ENCODE measurements around the gene PFDN6. TPM values are rescaled to one million over a fixed set of nuclear protein-coding genes. Genes with fewer than 3 reads are reported as not detected.

The PFDN6 gene
- total RNA-seq, 1 donor from 2014 or later = 9.1 TPM

DNA sequence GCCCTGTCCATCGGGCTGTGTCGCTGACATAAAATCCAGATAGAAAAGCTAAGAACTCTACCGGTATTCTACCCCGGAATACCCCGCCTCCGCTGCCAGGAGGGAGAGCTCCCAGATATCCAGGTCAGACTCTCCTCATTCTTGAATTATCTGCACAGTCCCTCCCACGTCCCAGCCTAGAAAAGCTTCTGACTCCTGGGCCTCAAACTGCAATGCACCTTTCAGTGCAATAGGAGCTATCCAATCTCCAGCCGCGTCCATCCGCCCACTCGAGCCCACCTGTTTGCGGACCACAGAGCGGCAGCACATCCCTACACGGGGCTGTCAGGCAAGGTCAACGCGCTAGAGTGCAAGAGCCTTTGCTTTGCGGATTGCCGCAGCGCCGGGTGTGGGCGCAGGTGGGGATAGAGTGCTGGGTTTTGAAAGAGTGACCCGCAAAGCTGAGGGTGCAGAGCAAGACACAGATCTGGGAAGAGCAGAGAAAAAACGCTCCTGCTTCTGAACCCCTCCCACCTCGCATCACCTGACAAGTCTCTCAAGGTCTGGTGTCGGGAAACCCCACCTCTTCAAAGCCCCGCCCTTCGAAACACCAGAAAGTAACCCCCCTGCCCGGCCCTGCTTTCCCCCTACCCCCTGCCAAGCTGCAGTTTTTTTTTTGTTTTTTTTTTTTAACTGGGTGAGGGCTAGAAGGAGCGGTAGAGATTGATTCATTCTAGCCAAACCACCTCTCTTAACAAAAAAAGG, 23.1 kb downstream of the PFDN6 start:
- DNase-seq (ENCODE audit: extremely low spot score in 2 of 2) = peak in 1 of 2 donors; percentile 92

GRCh38 chr6:33313105-33313708, 23.8 kb downstream of the PFDN6 start:
- peak in 1 of 2 donors; percentile 87 for DNase-seq (ENCODE audit: extremely low spot score in 2 of 2)
- peaks cover 54% of the 10 kb centered on the region for H3K4me1 ChIP-seq
- intact Hi-C loops (cut with DNase I) = no loop called here

More for the DNA sequence above, 23.1 kb downstream of the PFDN6 start:
- no peaks in the 10 kb centered on the region for H3K36me3 ChIP-seq
- H3K9me3 ChIP-seq = no peaks in the 10 kb centered on the region
- no peaks in the 10 kb centered on the region for H3K27me3 ChIP-seq
- peaks cover 52% of the 10 kb centered on the region for H3K4me1 ChIP-seq
- H3K27ac ChIP-seq = peak overlapping the region; percentile 99
- H3K4me3 ChIP-seq = peak overlapping the region; percentile 73 to 93
- TF ChIP-seq POLR2A (IDR thresholded peaks at IDR 0.05) = no peak
- TF ChIP-seq, protein P1, sequence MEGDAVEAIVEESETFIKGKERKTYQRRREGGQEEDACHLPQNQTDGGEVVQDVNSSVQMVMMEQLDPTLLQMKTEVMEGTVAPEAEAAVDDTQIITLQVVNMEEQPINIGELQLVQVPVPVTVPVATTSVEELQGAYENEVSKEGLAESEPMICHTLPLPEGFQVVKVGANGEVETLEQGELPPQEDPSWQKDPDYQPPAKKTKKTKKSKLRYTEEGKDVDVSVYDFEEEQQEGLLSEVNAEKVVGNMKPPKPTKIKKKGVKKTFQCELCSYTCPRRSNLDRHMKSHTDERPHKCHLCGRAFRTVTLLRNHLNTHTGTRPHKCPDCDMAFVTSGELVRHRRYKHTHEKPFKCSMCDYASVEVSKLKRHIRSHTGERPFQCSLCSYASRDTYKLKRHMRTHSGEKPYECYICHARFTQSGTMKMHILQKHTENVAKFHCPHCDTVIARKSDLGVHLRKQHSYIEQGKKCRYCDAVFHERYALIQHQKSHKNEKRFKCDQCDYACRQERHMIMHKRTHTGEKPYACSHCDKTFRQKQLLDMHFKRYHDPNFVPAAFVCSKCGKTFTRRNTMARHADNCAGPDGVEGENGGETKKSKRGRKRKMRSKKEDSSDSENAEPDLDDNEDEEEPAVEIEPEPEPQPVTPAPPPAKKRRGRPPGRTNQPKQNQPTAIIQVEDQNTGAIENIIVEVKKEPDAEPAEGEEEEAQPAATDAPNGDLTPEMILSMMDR (IDR thresholded peaks at IDR 0.05) = no peak
- peak; percentile 29 to 58 for TF ChIP-seq POLR2AphosphoS5 (IDR thresholded peaks at IDR 0.05; ENCODE audit: insufficient read depth in 1 of 2, low read depth in 1 of 2)
- intact Hi-C loops (cut with DNase I) = no loop called here

GRCh38 chr6:33313709-33314514, 24.5 kb downstream of the PFDN6 start, which contains the start of gene TAPBP:
TSS of gene TAPBP (minus strand) at chr6:33314078. CDS start at chr6:33314041, 37 bp downstream.
- H3K9me3 ChIP-seq = no peaks in the 10 kb centered on the region
- DNase-seq (ENCODE audit: extremely low spot score in 2 of 2) = peak in 1 of 2 donors; percentile 88
- peak in 1 of 2 donors; percentile 25 for TF ChIP-seq POLR2A (IDR thresholded peaks at IDR 0.05)
- TF ChIP-seq POLR2AphosphoS5 (IDR thresholded peaks at IDR 0.05; ENCODE audit: insufficient read depth in 1 of 2, low read depth in 1 of 2) = peak in 1 of 2 donors; percentile 86
- TF ChIP-seq, protein P1 (IDR thresholded peaks at IDR 0.05) = no peak
- H3K36me3 ChIP-seq = peaks cover 0 to 3% of the 10 kb centered on the region in 2 donors
- no peaks in the 10 kb centered on the region for H3K27me3 ChIP-seq
- intact Hi-C loops (cut with DNase I) = no loop called here
- H3K27ac ChIP-seq = peak within 1 kb of the TSS; percentile 99
- H3K4me3 ChIP-seq = peak within 1 kb of the TSS; percentile 73 to 93
- H3K4me1 ChIP-seq = peaks cover 61% of the 10 kb centered on the region

More at GRCh38 chr6:33313105-33313708, 23.8 kb downstream of the PFDN6 start:
- TF ChIP-seq, protein P1 (IDR thresholded peaks at IDR 0.05) = no peak
- TF ChIP-seq POLR2A (IDR thresholded peaks at IDR 0.05) = no peak
- no peak for TF ChIP-seq POLR2AphosphoS5 (IDR thresholded peaks at IDR 0.05; ENCODE audit: insufficient read depth in 1 of 2, low read depth in 1 of 2)
- Histone ChIP-seq H3K27ac (peak overlapping the region; percentile 99), H3K36me3 (no peaks in the 10 kb centered on the region), H3K4me3 (peak overlapping the region; percentile 73 to 93), H3K27me3 (no peaks in the 10 kb centered on the region), H3K9me3 (no peaks in the 10 kb centered on the region)

- H3K27me3 ChIP-seq = no peaks in the 10 kb centered on the region
- H3K36me3 ChIP-seq = peaks cover 0 to 9% of the 10 kb centered on the region in 2 donors
- H3K4me3 ChIP-seq = peak overlapping the region; percentile 73 to 93
- no peaks in the 10 kb centered on the region for H3K9me3 ChIP-seq
- DNase-seq (ENCODE audit: extremely low spot score in 2 of 2) = peak in 1 of 2 donors; percentile 94
- peak overlapping the region; percentile 99 for H3K27ac ChIP-seq
- intact Hi-C loops (cut with DNase I) = no loop called here
- peak in 1 of 2 donors; percentile 65 for TF ChIP-seq POLR2AphosphoS5 (IDR thresholded peaks at IDR 0.05; ENCODE audit: insufficient read depth in 1 of 2, low read depth in 1 of 2)
- TF ChIP-seq, protein P1 (IDR thresholded peaks at IDR 0.05) = no peak
- TF ChIP-seq POLR2A (IDR thresholded peaks at IDR 0.05) = peak in 1 of 2 donors; percentile 15
- H3K4me1 ChIP-seq = peaks cover 62% of the 10 kb centered on the region
Observed at GRCh38 chr6:33314515-33314942, 25.1 kb downstream of the PFDN6 start.
